Heart left ventricle (tissue), 16 donors: ENCODE data around the gene CYP46A1. TPM values are rescaled to one million over a fixed set of nuclear protein-coding genes. Genes with fewer than 3 reads are reported as not detected.
A peak's percentile ranks its signal among the peaks of the same experiment; 100 is the strongest.

Experiments
- ATAC-seq, 4 donors: fragments of 200-7000 bp; cut with Tn5 transposase; one replicate each; pipeline ENCODE4 v1.9.1; 2020 to 2022; ENCODE audit warnings: moderate library complexity in 4 of 4, mild to moderate bottlenecking in 3 of 4, moderate number of reproducible peaks in 1 of 4
- DNase-seq, 5 donors: peaks; one replicate each; pipeline ENCODE4 v3.0.0-alpha.2; 2020
- H3K27ac ChIP-seq, 12 donors: fragments of 200-600 bp; sonication (generic) in 4 of 12; one replicate each; pipeline versions ENCODE4 v1.5.0 to v1.8.0; 2016 to 2022; ENCODE audit warnings: mild to moderate bottlenecking in 2 of 12
- H3K27me3 ChIP-seq, 9 donors: fragments of 200-600 bp; sonication (generic) in 2 of 9; one replicate each; pipeline versions ENCODE4 v1.5.1 to v1.8.0; 2016 to 2022; ENCODE audit warnings: mild to moderate bottlenecking in 3 of 9
- H3K36me3 ChIP-seq, 9 donors: fragments of 200-600 bp; sonication (generic) in 2 of 9; one replicate each; pipeline versions ENCODE4 v1.5.0 to v1.8.0; 2018 to 2022; ENCODE audit warnings: mild to moderate bottlenecking in 2 of 9
- H3K4me1 ChIP-seq, 12 donors: fragments of 200-600 bp; sonication (generic) in 4 of 12; one replicate each; pipeline versions ENCODE4 v1.5.0 to v1.8.0; 2016 to 2022; ENCODE audit warnings: mild to moderate bottlenecking in 3 of 12
- H3K4me3 ChIP-seq, 12 donors: fragments of 200-600 bp; sonication (generic) in 4 of 12; one replicate each; pipeline versions ENCODE4 v1.5.0 to v1.8.0; 2017 to 2022; ENCODE audit warnings: mild to moderate bottlenecking in 9 of 12, moderate library complexity in 4 of 12
- H3K9me3 ChIP-seq, 12 donors: fragments of 200-600 bp; sonication (generic) in 4 of 12; one replicate each; pipeline versions ENCODE4 v1.5.0 to v1.8.0; 2016 to 2022; ENCODE audit warnings: mild to moderate bottlenecking in 1 of 12
- CTCF ChIP-seq, 12 donors: fragments of 200-600 bp; sonication (generic) in 4 of 12; IDR thresholded peaks; one replicate each; pipeline versions ENCODE4 v1.5.0 to v1.8.0; 2018 to 2022; ENCODE audit warnings: antibody characterized with exemption in 12 of 12, mild to moderate bottlenecking in 5 of 12
- POLR2A ChIP-seq, 2 donors: fragments of 450-650 bp; IDR thresholded peaks; one replicate each; pipeline ENCODE4 v1.6.1; 2017; ENCODE audit warnings: antibody characterized with exemption in 2 of 2, mild to moderate bottlenecking in 2 of 2, moderate library complexity in 2 of 2
- WGBS, 4 donors: extraction: QIAGEN DNeasy Blood & Tissue Kit in 2 of 4; methylation state at CpG; one replicate each; pipeline versions ENCODE4 v1.1.5 to v1.1.7; 2013 to 2018; 5-methylcytosine and 5-hydroxymethylcytosine counted together
- intact Hi-C, 10 donors: fragments of 100-400 bp; cut with DNase I; formaldehyde crosslinking; loops; one replicate each; pipeline versions ENCODE4 v1.11.1 to v1.14.2; 2022
- polyA plus RNA-seq, 2 donors: library from polyadenylated mRNA; stranded (reverse); fragments of 200-250 nt; gene quantifications; one replicate each; pipeline ENCODE4 v1.2.3, GENCODE V29; 2013
- total RNA-seq, 9 donors: library from RNA; depleted of rRNA in 2 of 9; stranded (reverse); fragments of >200 nt in 2 of 9; fragmentation: NEBNext Ultra II Directional in 3 of 9; extraction: Animal tissue kit (Norgen Biotek cat#: 25700) in 3 of 9; gene quantifications; one replicate each; pipeline versions ENCODE4 v1.1.0 to v1.2.4, GENCODE V29; 2016 to 2023
- donor health status: ischemic (EF 13 %, LVEDD 7.1; RV severe dilation, severe dysfunction).
- donor health status: healthy with polysubstance abuse.
- donor health status: DM: no; HTN: yes; CAD: no.
- donor health status: DM: no; HTN: no; CAD: no.
- donor health status: ischemic (EF 25% LVEDD 6.9; RV normal size, moderate dysfunction).
- donor health status: ischemic (EF 25% LVEDD 5.7; RV mildly dilated, moderate dysfunction).
- donor health status: healthy.
- donor health status: DM: yes; HTN: yes; CAD: no.
- donor health status: ischemic (EF 35%, LVEDD 5.7; RV mildly dilated, moderate dysfunction).
- donor health status: nonischemic (EF 11% LVEDD 7.7; RV severe dilation, severe dysfunction).
- donor health status: DM: yes; HTN: yes; CAD: no.
- donor health status: PGD.
- donor health status: ischemic (EF 29% LVEDD 5.4; RV normal size, mild dysfunction).
- donor health status: nonischemic (EF 23%, LVEDD 6.1; RV moderate dilation, normal function).

The CYP46A1 gene
- total and polyA plus RNA-seq, 11 donors = 1.5 to 8.0 (median 3.4) TPM

GRCh38 chr14:99724939-99725773 lies 41.1 kb downstream of the CYP46A1 start:
- ATAC-seq (no peak), DNase-seq (peak in 1 of 5 donors; percentile 14)
- no peak for TF ChIP-seq CTCF (IDR thresholded peaks at IDR 0.05)
- Histone ChIP-seq H3K4me3 (no peak overlapping the region), H3K4me1 (peaks cover 0 to 7% (median 0%) of the 10 kb centered on the region in 12 donors), H3K27ac (no peak overlapping the region), H3K27me3 (peaks cover 0 to 3% (median 0%) of the 10 kb centered on the region in 9 donors), H3K9me3 (no peaks in the 10 kb centered on the region), H3K36me3 (no peaks in the 10 kb centered on the region)
- intact Hi-C loops = loop anchor here in 1 of 10 donors (5.0 kb wide), 1 partner anchor 43 kb away; the partner anchor contains the start of gene CYP46A1
- 96 to 100% (median 98%) methylated on average over 15 of the region's 15 CpGs for WGBS, 4 donors

GRCh38 chr14:99725774-99726537 lies 41.9 kb downstream of the CYP46A1 start:
- Histone ChIP-seq H3K9me3 (no peaks in the 10 kb centered on the region), H3K4me1 (peaks cover 0 to 15% (median 6%) of the 10 kb centered on the region in 12 donors), H3K27me3 (peaks cover 0 to 6% (median 0%) of the 10 kb centered on the region in 9 donors), H3K36me3 (no peaks in the 10 kb centered on the region), H3K27ac (no peak overlapping the region), H3K4me3 (no peak overlapping the region)
- DNase-seq = peak in 2 of 5 donors; percentile 8 to 49
- no peak for TF ChIP-seq POLR2A (IDR thresholded peaks at IDR 0.05)
- 66 to 82% (median 72%) methylated on average over 14 to 18 of the region's 18 CpGs for WGBS, 4 donors
- intact Hi-C loops = loop anchor here in 2 of 10 donors (2.0 to 5.0 kb wide), 2 partner anchors 44 to 159 kb away; partner anchors contain the start of gene CYP46A1 (in 1 of the 2)
- ATAC-seq = no peak

GRCh38 chr14:99726538-99727095 lies 42.5 kb downstream of the CYP46A1 start:
- WGBS, 4 donors = 77 to 85% (median 82%) methylated on average over 17 to 26 of the region's 26 CpGs
- TF ChIP-seq CTCF (IDR thresholded peaks at IDR 0.05) = no peak
- TF ChIP-seq POLR2A (IDR thresholded peaks at IDR 0.05) = no peak
- ATAC-seq (no peak), DNase-seq (peak in 2 of 5 donors; percentile 12 to 49)
- H3K4me1 ChIP-seq = peaks cover 0 to 21% (median 9%) of the 10 kb centered on the region in 12 donors
- H3K36me3 ChIP-seq = no peaks in the 10 kb centered on the region
- no peak overlapping the region for H3K4me3 ChIP-seq
- H3K9me3 ChIP-seq = no peaks in the 10 kb centered on the region
- no peak overlapping the region for H3K27ac ChIP-seq
- H3K27me3 ChIP-seq = peaks cover 0 to 7% (median 0%) of the 10 kb centered on the region in 9 donors
- intact Hi-C loops = loop anchor here in 2 of 10 donors (2.0 to 5.0 kb wide), 2 partner anchors 44 to 158 kb away; partner anchors contain the start of gene CYP46A1 (in 1 of the 2)

GRCh38 chr14:99727096-99727870 lies 43.2 kb downstream of the CYP46A1 start:
- no peaks in the 10 kb centered on the region for H3K36me3 ChIP-seq
- peak in 2 of 5 donors; percentile 13 to 51 for DNase-seq
- peaks cover 0 to 28% (median 14%) of the 10 kb centered on the region in 12 donors for H3K4me1 ChIP-seq
- intact Hi-C loops = loop anchor here in 2 of 10 donors (2.0 to 5.0 kb wide), 2 partner anchors 45 to 158 kb away; partner anchors contain the start of gene CYP46A1 (in 1 of the 2)
- H3K4me3 ChIP-seq = no peak overlapping the region
- peaks cover 0 to 7% (median 0%) of the 10 kb centered on the region in 9 donors for H3K27me3 ChIP-seq
- H3K27ac ChIP-seq = no peak overlapping the region
- WGBS, 4 donors = 90 to 95% (median 91%) methylated on average over 19 to 25 of the region's 25 CpGs
- no peak for TF ChIP-seq CTCF (IDR thresholded peaks at IDR 0.05)
- no peak for TF ChIP-seq POLR2A (IDR thresholded peaks at IDR 0.05)
- H3K9me3 ChIP-seq = no peaks in the 10 kb centered on the region
- no peak for ATAC-seq
